HepG2 (cell line): Measurements from ENCODE around the gene ZC3H4. TPM values are rescaled to one million over a fixed set of nuclear protein-coding genes. Genes with fewer than 3 reads are reported as not detected.

ENCODE experiments used
- ATAC-seq: fragments of 200-7000 bp; cut with Tn5 transposase; 3 replicates; pipeline ENCODE4 v1.9.1; 2020; ENCODE audit warnings: mild to moderate bottlenecking, moderate library complexity
- BruUV-seq: library from RNA; stranded (reverse); fragments of 400-500 nt; replicated peaks from 2 replicates; lab custom pipeline; 2021; lab: Mats Ljungman, UMichigan
- CTCF ChIA-PET: fragments of 300-600 bp; formaldehyde crosslinking; extraction: SDS; loops from one replicate; lab custom pipeline; 2021; ENCODE audit warnings: low total read pairs, inconsistent platforms, low intra/inter-chr PET ratio; lab: Yijun Ruan, JAX
- POLR2A ChIA-PET: fragments of 350-600 bp; sonication (Branson Sonifier 250); formaldehyde crosslinking; loops from one replicate; lab custom pipeline; 2020; ENCODE audit warnings: antibody characterized with exemption, inconsistent platforms; lab: Yijun Ruan, JAX
- DNase-seq: peaks from one replicate; pipeline ENCODE4 v3.0.0-alpha.2; 2015; ENCODE audit warnings: low spot score
- FAIRE-seq: peaks from 3 replicates; lab custom pipeline; 2011; peaks lifted over from hg19 to GRCh38; lab: Jason Lieb, UNC
- H2AFZ ChIP-seq: one replicate; pipeline ENCODE4 v1.6.1; 2011; ENCODE audit warnings: low read length, inconsistent platforms
- H3K27ac ChIP-seq: fragments of 300-600 bp; 3 replicates; pipeline ENCODE4 v1.8.0; 2011; ENCODE audit warnings: mixed run types, mild to moderate bottlenecking, mixed read lengths, low read length, inconsistent platforms; ENCODE audit not compliant: insufficient read depth; ENCODE audit errors: extremely low read length
- H3K27me3 ChIP-seq, 2 experiments: fragments of 200-600 bp in 1 of 2; 2 replicates in 1 of 2; 3 replicates in 1 of 2; pipeline versions ENCODE4 v1.6.0 to v1.8.0; 2011; ENCODE audit warnings: low read length in 2 of 2, mild to moderate bottlenecking in 2 of 2, moderate library complexity in 2 of 2, inconsistent platforms in 1 of 2; ENCODE audit not compliant: insufficient read depth in 2 of 2, control insufficient read depth in 1 of 2
- H3K36me3 ChIP-seq, 2 experiments: fragments of 200-600 bp in 1 of 2; replicated peaks in 1 of 2; 2 replicates in 1 of 2; 3 replicates in 1 of 2; pipeline versions ENCODE4 v1.5.1 to v1.8.0; 2011; ENCODE audit warnings: low read length in 2 of 2, inconsistent platforms in 1 of 2; ENCODE audit not compliant: insufficient read depth in 2 of 2, control insufficient read depth in 1 of 2
- H3K4me1 ChIP-seq: 2 replicates; pipeline ENCODE4 v1.5.1; 2012; ENCODE audit warnings: low read length, inconsistent platforms; ENCODE audit not compliant: insufficient read depth
- H3K4me2 ChIP-seq: 2 replicates; pipeline ENCODE4 v1.6.0; 2011; ENCODE audit warnings: low read depth, low read length, inconsistent platforms
- H3K4me3 ChIP-seq, 3 experiments: fragments of 200-600 bp in 1 of 3; sonication (generic), shearing (Covaris generic) in 1 of 3; replicated peaks in 1 of 3; 2 replicates each; pipeline ENCODE4 v1.5.1; 2011 to 2016; ENCODE audit warnings: low read length in 3 of 3, inconsistent platforms in 2 of 3, low read depth in 2 of 3, mild to moderate bottlenecking in 2 of 3, control low read depth in 1 of 3, mixed read lengths in 1 of 3; ENCODE audit not compliant: insufficient read depth in 1 of 3
- H3K79me2 ChIP-seq: one replicate; pipeline ENCODE4 v1.6.1; 2011; ENCODE audit warnings: low read length, inconsistent platforms; ENCODE audit not compliant: insufficient read depth
- H3K9ac ChIP-seq: 2 replicates; pipeline ENCODE4 v1.6.0; 2011; ENCODE audit warnings: mild to moderate bottlenecking, low read depth, low read length, inconsistent platforms; ENCODE audit not compliant: insufficient read depth
- H3K9me3 ChIP-seq: 2 replicates; pipeline ENCODE4 v1.5.1; 2012; ENCODE audit warnings: mild to moderate bottlenecking, low read length
- H4K20me1 ChIP-seq: 2 replicates; pipeline ENCODE4 v1.6.0; 2011; ENCODE audit warnings: inconsistent platforms, mild to moderate bottlenecking, low read length, moderate library complexity; ENCODE audit not compliant: insufficient read depth
- AGO1 ChIP-seq: fragments of 200-400 bp; formaldehyde crosslinking; IDR thresholded peaks from 2 replicates; pipeline ENCODE4 v1.6.1; 2017; ENCODE audit warnings: mild to moderate bottlenecking, low read depth, low read length, moderate library complexity; ENCODE audit not compliant: poor library complexity, severe bottlenecking
- ELF3 ChIP-seq: IDR thresholded peaks from 2 replicates; pipeline ENCODE4 v1.6.1; 2016; ENCODE audit warnings: missing genetic modification reagents, missing compliant biosample characterization
- ELF4 ChIP-seq: sonication (generic); formaldehyde crosslinking; IDR thresholded peaks from 2 replicates; pipeline ENCODE4 v1.5.0; 2020; ENCODE audit warnings: missing genetic modification reagents, mild to moderate bottlenecking, moderate library complexity, borderline replicate concordance
- FOSL1 ChIP-seq: sonication (generic); formaldehyde crosslinking; IDR thresholded peaks from 2 replicates; pipeline ENCODE4 v1.9.0; 2021; ENCODE audit warnings: missing genetic modification reagents, borderline replicate concordance
- MBD4 ChIP-seq: IDR thresholded peaks from 2 replicates; pipeline ENCODE4 v1.6.1; 2012; ENCODE audit warnings: low read length, inconsistent platforms, borderline replicate concordance
- TAF15 ChIP-seq: fragments of 200-400 bp; formaldehyde crosslinking; IDR thresholded peaks from one replicate; pipeline ENCODE4 v1.6.1; 2018; ENCODE audit warnings: mild to moderate bottlenecking, low read depth, low read length; ENCODE audit not compliant: poor library complexity, severe bottlenecking
- TARDBP ChIP-seq: sonication (generic); formaldehyde crosslinking; IDR thresholded peaks from 2 replicates; pipeline ENCODE4 v1.8.0; 2022; ENCODE audit warnings: mild to moderate bottlenecking, missing genetic modification reagents
- ZBTB40 ChIP-seq, 2 experiments: fragments of 450-650 bp in 1 of 2; sonication (generic) in 1 of 2; formaldehyde crosslinking in 1 of 2; IDR thresholded peaks; 2 replicates each; pipeline versions ENCODE4 v1.6.1 to v1.8.0; 2016 to 2022; ENCODE audit warnings: antibody characterized with exemption in 1 of 2, mild to moderate bottlenecking in 1 of 2, missing genetic modification reagents in 1 of 2
- ZFP36L2 ChIP-seq: sonication (generic); formaldehyde crosslinking; IDR thresholded peaks from 2 replicates; pipeline ENCODE4 v1.4.0; 2020; ENCODE audit warnings: missing genetic modification reagents
- ZNF121 ChIP-seq: sonication (generic); formaldehyde crosslinking; IDR thresholded peaks from 2 replicates; pipeline ENCODE4 v1.5.0; 2020; ENCODE audit warnings: mild to moderate bottlenecking, missing genetic modification reagents
- ZNF296 ChIP-seq: sonication (generic); formaldehyde crosslinking; conservative IDR thresholded peaks from 2 replicates; pipeline ENCODE4 v1.5.0; 2020; ENCODE audit warnings: mild to moderate bottlenecking, missing genetic modification reagents
- ZNF335 ChIP-seq: sonication (generic); formaldehyde crosslinking; IDR thresholded peaks from 2 replicates; pipeline ENCODE4 v1.4.0; 2020; ENCODE audit warnings: missing genetic modification reagents
- ZNF512 ChIP-seq: sonication (generic); formaldehyde crosslinking; IDR thresholded peaks from 2 replicates; pipeline ENCODE4 v1.4.0; 2020; ENCODE audit warnings: mild to moderate bottlenecking, missing genetic modification reagents
- ZNF567 ChIP-seq: sonication (generic); formaldehyde crosslinking; IDR thresholded peaks from 2 replicates; pipeline ENCODE4 v1.8.1; 2023; ENCODE audit warnings: mild to moderate bottlenecking, missing genetic modification reagents, borderline replicate concordance
- ZNF607 ChIP-seq: sonication (generic); formaldehyde crosslinking; IDR thresholded peaks from 2 replicates; pipeline ENCODE4 v1.5.1; 2020; ENCODE audit warnings: missing genetic modification reagents, mild to moderate bottlenecking, borderline replicate concordance
- WGBS: methylation state at CpG from one replicate; pipeline ENCODE4 v1.1.6; 2017; ENCODE audit warnings: low lambda C conversion rate; 5-methylcytosine and 5-hydroxymethylcytosine counted together
- in situ Hi-C: cut with HindIII; loops from 2 replicates; pipeline ENCODE4 v1.10.0; 2017; ENCODE audit warnings: low pct_unique_long_range_greater_than_20kb; ENCODE audit not compliant: extremely low pct_ligation_motif_present
- intact Hi-C: fragments of 100-400 bp; cut with micrococcal nuclease; formaldehyde crosslinking; loops from one replicate; pipeline ENCODE4 v1.10.0; 2022; ENCODE audit not compliant: unreplicated experiment
- polyA plus RNA-seq, 8 experiments: library from polyadenylated mRNA; depleted of rRNA in 3 of 8; stranded (reverse) in 7 of 8; unstranded in 1 of 8; fragments of >200 nt; fragmentation: Illumina TruSeq in 4 of 8; extraction: Trizol in 4 of 8; gene quantifications; 2 replicates each; pipeline versions ENCODE4 v1.2.1 to v1.2.3, GENCODE V29; 2011 to 2016; ENCODE audit warnings: low read depth in 4 of 8, missing spikeins in 1 of 8, mixed read lengths in 1 of 8; ENCODE audit not compliant: insufficient read depth in 1 of 8
- total RNA-seq, 5 experiments: library from RNA; depleted of rRNA; stranded (reverse); fragments of >200 nt; fragmentation: Illumina TruSeq; extraction: Trizol; gene quantifications; 2 replicates each; pipeline ENCODE4 v1.2.3, GENCODE V29; 2016; ENCODE audit warnings: low read depth in 1 of 5

Gene ZC3H4
- total and polyA plus RNA-seq, 2 of the 13 experiments (the other 11 are each of a cell fraction or from before 2014, with no cell fraction given): 1.8 to 10.7 TPM

GRCh38 chr19:47023448-47023794 lies 90.2 kb downstream of the ZC3H4 start:
- no peak for FAIRE-seq
- Histone ChIP-seq H3K9ac (no peak overlapping the region), H2AFZ (no peak overlapping the region), H3K4me1 (peaks cover 24% of the 10 kb centered on the region), H3K27me3 (peaks cover 1 to 11% of the 10 kb centered on the region in 2 experiments; a peak in 1 of 5 replicates), H3K9me3 (no peaks in the 10 kb centered on the region), H3K4me2 (no peak overlapping the region), H3K36me3 (no peaks in the 10 kb centered on the region), H3K4me3 (no peak overlapping the region), H4K20me1 (no peaks in the 10 kb centered on the region), H3K27ac (no peak overlapping the region), H3K79me2 (no peaks in the 10 kb centered on the region)
- 79% methylated on average over 7 of the region's 7 CpGs for WGBS
- ChIA-PET POLR2A (no interaction called here), CTCF (no interaction called here)
- no peak for DNase-seq
- BruUV-seq: no TSS peak
- in situ Hi-C loops: loop anchor here (10.0 kb wide), 1 partner anchor 101 kb away; no protein-coding TSS in a partner anchor
- intact Hi-C loops: no loop called here
- ATAC-seq: no peak
- TF ChIP-seq ZFP36L2: no peak
- TF ChIP-seq ZNF512 (CRISPR knock-in tag): no peak
- TF ChIP-seq TAF15: no peak
- TF ChIP-seq MBD4: no peak
- no peak for TF ChIP-seq ELF3
- no peak for TF ChIP-seq ELF4
- no peak for TF ChIP-seq TARDBP (CRISPR knock-in tag)
- TF ChIP-seq ZNF335: no peak
- TF ChIP-seq AGO1: no peak
- TF ChIP-seq ZNF121: no peak
- no peak for TF ChIP-seq FOSL1 (CRISPR knock-in tag)
- no peak for TF ChIP-seq ZNF296 (CRISPR knock-in tag)
- TF ChIP-seq ZNF567 (CRISPR knock-in tag): no peak
- TF ChIP-seq ZNF607: no peak
- no peak for TF ChIP-seq ZBTB40 (IDR thresholded peaks at IDR 0.05)
- TF ChIP-seq ZBTB40 (CRISPR knock-in tag; IDR thresholded peaks at IDR 0.05): no peak
